Bronchial epithelial cell (primary cell): ENCODE data around the gene SERPINI1. TPM values are rescaled to one million over a fixed set of nuclear protein-coding genes. Genes with fewer than 3 reads are reported as not detected.

ENCODE experiments used
- DNase-seq: peaks from one replicate; pipeline ENCODE4 v3.0.0-alpha.2; 2010; ENCODE audit warnings: low read depth
- FAIRE-seq: peaks from 2 replicates; lab custom pipeline; 2011; peaks lifted over from hg19 to GRCh38; lab: Jason Lieb, UNC
- H3K27me3 ChIP-seq: 2 replicates; pipeline ENCODE4 v1.5.1; 2011; ENCODE audit warnings: low read length; ENCODE audit not compliant: control insufficient read depth, insufficient read depth
- H3K36me3 ChIP-seq: 2 replicates; pipeline ENCODE4 v1.5.1; 2011; ENCODE audit warnings: low read length; ENCODE audit not compliant: control insufficient read depth, insufficient read depth
- H3K4me3 ChIP-seq: 2 replicates; pipeline ENCODE4 v1.5.1; 2011; ENCODE audit warnings: mild to moderate bottlenecking, low read depth, low read length, control low read depth
- total RNA-seq: library from RNA; depleted of rRNA; stranded (reverse); fragments of >200 nt; gene quantifications from 2 replicates; pipeline ENCODE4 v1.2.1, GENCODE V29; 2014
- TF ChIP-seq, protein P1 (sequence below): IDR thresholded peaks from 2 replicates; pipeline ENCODE4 v1.5.1; 2011; ENCODE audit warnings: mild to moderate bottlenecking, moderate library complexity, low read length, control low read depth, inconsistent platforms; ENCODE audit not compliant: insufficient read depth, severe bottlenecking

The SERPINI1 gene, protein sequence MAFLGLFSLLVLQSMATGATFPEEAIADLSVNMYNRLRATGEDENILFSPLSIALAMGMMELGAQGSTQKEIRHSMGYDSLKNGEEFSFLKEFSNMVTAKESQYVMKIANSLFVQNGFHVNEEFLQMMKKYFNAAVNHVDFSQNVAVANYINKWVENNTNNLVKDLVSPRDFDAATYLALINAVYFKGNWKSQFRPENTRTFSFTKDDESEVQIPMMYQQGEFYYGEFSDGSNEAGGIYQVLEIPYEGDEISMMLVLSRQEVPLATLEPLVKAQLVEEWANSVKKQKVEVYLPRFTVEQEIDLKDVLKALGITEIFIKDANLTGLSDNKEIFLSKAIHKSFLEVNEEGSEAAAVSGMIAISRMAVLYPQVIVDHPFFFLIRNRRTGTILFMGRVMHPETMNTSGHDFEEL
- total RNA-seq = 1.8 and 3.3 TPM in 2 replicates

DNA sequence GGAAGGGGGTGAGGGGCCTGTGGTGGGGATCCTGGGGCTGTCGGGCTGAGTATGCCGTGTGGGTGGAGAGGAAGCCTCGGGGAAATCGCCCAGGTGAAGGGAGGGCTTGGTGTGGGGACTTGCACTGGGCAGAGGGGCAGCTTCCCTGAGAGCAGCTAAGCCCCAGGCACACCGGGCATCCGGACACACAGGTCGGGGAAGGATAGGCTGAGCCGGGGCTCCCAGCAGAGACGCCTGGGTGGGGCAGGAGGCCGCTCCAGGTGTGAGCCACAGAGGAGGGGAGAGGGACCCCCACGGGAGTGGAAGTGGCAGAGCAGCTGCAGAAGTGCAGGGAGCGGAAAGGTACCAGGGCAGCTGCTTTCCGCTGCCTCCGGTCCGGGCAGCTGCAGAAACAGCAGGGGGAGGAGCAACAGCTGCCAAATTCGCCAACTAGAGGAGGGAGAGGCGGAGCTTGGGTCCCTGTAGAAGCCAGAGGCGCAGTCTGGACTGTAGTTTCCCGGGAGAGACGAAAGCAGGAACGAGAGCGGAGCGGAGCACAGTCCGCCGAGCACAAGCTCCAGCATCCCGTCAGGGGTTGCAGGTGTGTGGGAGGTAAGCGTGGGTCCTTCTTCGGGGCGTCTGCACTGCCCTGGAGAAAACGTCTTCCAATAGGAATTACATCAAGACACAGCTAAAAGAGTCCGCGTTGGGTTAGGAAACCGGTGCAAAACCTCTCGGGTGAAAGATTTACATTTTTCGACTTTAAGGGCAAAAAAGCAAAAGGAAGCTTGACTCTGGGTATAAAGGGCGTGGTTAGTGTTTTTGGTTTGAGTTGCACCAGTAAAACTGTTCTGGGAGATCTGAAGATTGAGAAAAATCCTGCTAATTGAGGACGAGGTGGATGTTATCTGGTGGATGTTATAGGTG is at the start of gene SERPINI1:
SERPINI1 (plus strand) TSS at position 489 of the 906 bp plus-strand sequence. CDS start 53,408 bp downstream, outside the sequence.
- TF ChIP-seq, protein P1, sequence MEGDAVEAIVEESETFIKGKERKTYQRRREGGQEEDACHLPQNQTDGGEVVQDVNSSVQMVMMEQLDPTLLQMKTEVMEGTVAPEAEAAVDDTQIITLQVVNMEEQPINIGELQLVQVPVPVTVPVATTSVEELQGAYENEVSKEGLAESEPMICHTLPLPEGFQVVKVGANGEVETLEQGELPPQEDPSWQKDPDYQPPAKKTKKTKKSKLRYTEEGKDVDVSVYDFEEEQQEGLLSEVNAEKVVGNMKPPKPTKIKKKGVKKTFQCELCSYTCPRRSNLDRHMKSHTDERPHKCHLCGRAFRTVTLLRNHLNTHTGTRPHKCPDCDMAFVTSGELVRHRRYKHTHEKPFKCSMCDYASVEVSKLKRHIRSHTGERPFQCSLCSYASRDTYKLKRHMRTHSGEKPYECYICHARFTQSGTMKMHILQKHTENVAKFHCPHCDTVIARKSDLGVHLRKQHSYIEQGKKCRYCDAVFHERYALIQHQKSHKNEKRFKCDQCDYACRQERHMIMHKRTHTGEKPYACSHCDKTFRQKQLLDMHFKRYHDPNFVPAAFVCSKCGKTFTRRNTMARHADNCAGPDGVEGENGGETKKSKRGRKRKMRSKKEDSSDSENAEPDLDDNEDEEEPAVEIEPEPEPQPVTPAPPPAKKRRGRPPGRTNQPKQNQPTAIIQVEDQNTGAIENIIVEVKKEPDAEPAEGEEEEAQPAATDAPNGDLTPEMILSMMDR = no peak
- H3K4me3 ChIP-seq = peak within 1 kb of the TSS; percentile 85
- H3K36me3 ChIP-seq = no peaks in the 10 kb centered on the region
- H3K27me3 ChIP-seq = no peaks in the 10 kb centered on the region
- FAIRE-seq (no peak), DNase-seq (peak; percentile 94)

DNA sequence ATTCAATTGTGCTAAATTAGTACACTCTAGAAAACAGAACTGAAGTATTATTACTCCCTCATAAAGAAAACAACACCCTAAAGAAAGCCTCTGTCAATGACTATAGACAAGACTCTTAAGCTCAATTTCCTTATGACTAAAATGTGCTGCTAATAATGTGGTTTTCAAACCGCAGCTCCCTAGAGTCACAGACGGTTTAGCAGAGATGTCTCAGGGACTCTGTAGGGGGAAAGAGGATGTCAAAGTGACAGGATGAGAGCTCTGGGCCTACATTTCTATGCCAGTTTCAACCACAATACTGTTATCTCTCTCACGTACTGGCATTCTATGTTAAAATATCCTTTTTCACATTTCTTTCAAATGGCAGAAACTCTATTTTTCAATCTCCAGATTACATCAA is 44.2 kb upstream of the SERPINI1 start:
- no peaks in the 10 kb centered on the region for H3K27me3 ChIP-seq
- TF ChIP-seq, protein P1 = no peak
- FAIRE-seq (no peak), DNase-seq (no peak)
- H3K36me3 ChIP-seq = peaks cover 7% of the 10 kb centered on the region
- no peak overlapping the region for H3K4me3 ChIP-seq

DNA sequence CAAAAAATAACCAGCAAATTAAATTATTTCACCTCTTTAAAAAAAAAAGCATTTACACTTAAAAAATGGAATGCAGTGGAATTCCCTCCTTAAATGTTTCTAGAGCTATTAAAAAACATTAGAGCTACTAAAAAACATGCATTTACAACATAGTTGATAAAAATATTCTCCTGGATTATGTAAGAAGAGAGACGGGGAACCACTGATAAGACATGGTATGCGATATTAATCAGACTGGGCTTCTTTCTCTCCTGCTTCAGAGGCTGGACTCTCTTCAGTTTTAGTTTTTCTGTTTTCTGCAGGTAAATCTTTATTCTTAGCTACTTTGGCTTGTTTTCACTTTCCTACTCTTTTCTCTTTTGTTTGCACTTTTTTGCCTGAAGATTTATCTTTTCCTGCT is 41.4 kb upstream of the SERPINI1 start:
- TF ChIP-seq, protein P1 = no peak
- H3K27me3 ChIP-seq = no peaks in the 10 kb centered on the region
- H3K4me3 ChIP-seq = no peak overlapping the region
- no peak for DNase-seq
- FAIRE-seq = no peak
- peaks cover 5% of the 10 kb centered on the region for H3K36me3 ChIP-seq

DNA sequence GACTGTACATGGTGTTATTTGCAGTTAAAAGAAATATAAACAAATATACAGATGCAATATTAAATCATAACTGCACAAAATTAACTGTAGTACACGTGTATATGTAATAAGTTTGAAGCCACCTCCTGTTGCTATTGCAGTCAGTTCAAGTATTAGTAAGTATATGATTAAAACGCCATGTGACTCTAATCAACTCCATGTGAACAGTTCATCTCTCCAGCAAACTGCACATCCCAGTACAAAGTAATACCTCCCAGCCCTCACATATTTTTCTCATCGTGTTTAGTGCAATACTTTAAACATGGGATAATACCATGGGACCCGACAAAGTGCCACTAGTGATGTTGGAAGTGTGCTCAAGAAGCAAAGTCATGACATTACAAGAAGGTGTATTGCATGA is 35.5 kb upstream of the SERPINI1 start:
- Histone ChIP-seq H3K36me3 (peaks cover 1% of the 10 kb centered on the region), H3K4me3 (no peak overlapping the region), H3K27me3 (no peaks in the 10 kb centered on the region)
- FAIRE-seq = no peak
- DNase-seq = no peak
- TF ChIP-seq, protein P1 = no peak

DNA sequence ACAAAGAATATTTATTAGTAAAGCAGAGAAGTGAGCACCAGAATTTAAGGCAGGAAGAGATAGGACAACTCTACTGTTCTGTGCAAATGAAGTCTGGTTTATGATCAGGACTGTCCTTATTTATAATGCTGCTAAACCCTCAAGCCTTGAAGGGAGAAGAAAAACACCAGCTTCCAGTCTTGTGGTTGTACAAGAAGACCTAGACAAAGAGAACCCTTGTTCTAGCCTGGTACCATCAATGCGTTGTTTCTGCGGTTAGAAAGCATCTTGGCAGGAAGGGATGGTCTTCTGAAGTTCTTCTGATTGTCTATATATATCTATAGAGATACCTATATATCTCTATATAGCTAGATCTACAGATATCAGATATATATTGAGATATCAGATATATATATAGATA is 34.6 kb upstream of the SERPINI1 start:
- H3K4me3 ChIP-seq = no peak overlapping the region
- TF ChIP-seq, protein P1 = no peak
- FAIRE-seq = no peak
- H3K27me3 ChIP-seq = no peaks in the 10 kb centered on the region
- DNase-seq = no peak
- H3K36me3 ChIP-seq = peaks cover 1% of the 10 kb centered on the region
